Endothelial cell of umbilical vein (primary cell): ENCODE results near the gene SORCS2. TPM values are rescaled to one million over a fixed set of nuclear protein-coding genes. Genes with fewer than 3 reads are reported as not detected.

Source experiments
- BruUV-seq: library from RNA; stranded (reverse); fragments of 400-500 nt; replicated peaks from 2 replicates; lab custom pipeline; 2021; lab: Mats Ljungman, UMichigan
- CTCF ChIA-PET: fragments of 300-600, 350-600 bp; sonication (Branson Sonifier 250); formaldehyde crosslinking; loops from one replicate; lab custom pipeline; 2021; ENCODE audit warnings: antibody characterized with exemption, inconsistent platforms; lab: Charles Lee
- POLR2A ChIA-PET: fragments of 300-600, 350-600 bp; sonication (Branson Sonifier 250); formaldehyde crosslinking; loops from one replicate; lab custom pipeline; 2021; ENCODE audit warnings: antibody characterized with exemption, inconsistent platforms; lab: Charles Lee
- DNase-seq: peaks from one replicate; pipeline ENCODE4 v3.0.0-alpha.2; 2011; ENCODE audit warnings: low read depth, low spot score
- FAIRE-seq: peaks from 2 replicates; lab custom pipeline; 2011; peaks lifted over from hg19 to GRCh38; lab: Jason Lieb, UNC
- H2AFZ ChIP-seq: 2 replicates; pipeline ENCODE4 v1.6.0; 2012; ENCODE audit warnings: low read depth, low read length, control low read depth, inconsistent platforms
- H3K27ac ChIP-seq: 2 replicates; pipeline ENCODE4 v1.5.1; 2011; ENCODE audit warnings: low read depth, mild to moderate bottlenecking, control low read depth, low read length, moderate library complexity; ENCODE audit not compliant: insufficient read depth
- H3K27me3 ChIP-seq, 2 experiments: 2 replicates each; pipeline versions ENCODE4 v1.6.0 to v1.6.1; 2011; ENCODE audit warnings: low read length in 2 of 2, mixed read lengths in 1 of 2; ENCODE audit not compliant: control insufficient read depth in 2 of 2, insufficient read depth in 2 of 2
- H3K36me3 ChIP-seq, 2 experiments: 2 replicates in 1 of 2; 3 replicates in 1 of 2; pipeline ENCODE4 v1.5.1; 2011; ENCODE audit warnings: low read length in 2 of 2, mild to moderate bottlenecking in 1 of 2, moderate library complexity in 1 of 2; ENCODE audit not compliant: control insufficient read depth in 2 of 2, insufficient read depth in 2 of 2; ENCODE audit errors: extremely low read depth in 1 of 2
- H3K4me1 ChIP-seq: 3 replicates; pipeline ENCODE4 v1.5.1; 2011; ENCODE audit warnings: mild to moderate bottlenecking, low read length; ENCODE audit not compliant: control insufficient read depth, insufficient read depth; ENCODE audit errors: extremely low read depth
- H3K4me2 ChIP-seq: 2 replicates; pipeline ENCODE4 v1.6.1; 2011; ENCODE audit warnings: low read length, control low read depth, mixed read lengths; ENCODE audit not compliant: insufficient read depth
- H3K4me3 ChIP-seq, 3 experiments: fragments of 200-600 bp in 1 of 3; sonication (generic), shearing (Covaris generic) in 1 of 3; replicated peaks in 1 of 3; 2 replicates each; pipeline ENCODE4 v1.5.1; 2011 to 2016; ENCODE audit warnings: control low read depth in 3 of 3, low read length in 3 of 3, mild to moderate bottlenecking in 2 of 3, inconsistent platforms in 1 of 3, low read depth in 1 of 3, moderate library complexity in 1 of 3; ENCODE audit not compliant: insufficient read depth in 1 of 3
- H3K79me2 ChIP-seq: 2 replicates; pipeline ENCODE4 v1.6.0; 2012; ENCODE audit warnings: low read length, inconsistent platforms; ENCODE audit not compliant: control insufficient read depth, insufficient read depth
- H3K9ac ChIP-seq: replicated peaks from 2 replicates; pipeline ENCODE3; 2011; ENCODE audit warnings: low read length, control low read depth; ENCODE audit not compliant: insufficient read depth; ENCODE audit errors: extremely low read depth
- H3K9me1 ChIP-seq: replicated peaks from 3 replicates; pipeline ENCODE4 v1.6.0; 2011; ENCODE audit warnings: mild to moderate bottlenecking, low read length; ENCODE audit not compliant: control insufficient read depth, insufficient read depth; ENCODE audit errors: extremely low read depth
- H3K9me3 ChIP-seq: replicated peaks from 2 replicates; pipeline ENCODE4 v1.5.1; 2012; ENCODE audit warnings: low read length, inconsistent platforms; ENCODE audit not compliant: control insufficient read depth, insufficient read depth
- H4K20me1 ChIP-seq: replicated peaks from 2 replicates; pipeline ENCODE3; 2011; ENCODE audit warnings: mild to moderate bottlenecking, low read length; ENCODE audit not compliant: control insufficient read depth, insufficient read depth; ENCODE audit errors: extremely low read depth
- EZH2 ChIP-seq: IDR thresholded peaks from 2 replicates; pipeline ENCODE4 v1.6.1; 2012; ENCODE audit warnings: borderline replicate concordance, low read depth, mild to moderate bottlenecking, moderate library complexity, low read length, inconsistent platforms; ENCODE audit not compliant: severe bottlenecking
- FOS ChIP-seq: IDR thresholded peaks from 2 replicates; pipeline ENCODE4 v1.6.1; 2011; ENCODE audit warnings: mild to moderate bottlenecking, low read length, moderate library complexity, borderline replicate concordance; ENCODE audit not compliant: insufficient read depth
- GATA2 ChIP-seq: IDR thresholded peaks from 2 replicates; pipeline ENCODE4 v1.7.0; 2011; ENCODE audit warnings: low read depth, mild to moderate bottlenecking, moderate library complexity, mixed read lengths, low read length; ENCODE audit not compliant: insufficient read length, insufficient read depth
- JUN ChIP-seq: IDR thresholded peaks from 2 replicates; pipeline ENCODE4 v1.6.1; 2011; ENCODE audit warnings: borderline replicate concordance, low read depth; ENCODE audit not compliant: insufficient read length, insufficient read depth
- MAX ChIP-seq: IDR thresholded peaks from 2 replicates; pipeline ENCODE4 v1.6.1; 2011; ENCODE audit not compliant: insufficient read depth, insufficient read length
- MYC ChIP-seq: IDR thresholded peaks from one replicate; pipeline ENCODE4 v1.6.1; 2011; ENCODE audit warnings: mild to moderate bottlenecking, low read depth, low read length
- POLR2A ChIP-seq: IDR thresholded peaks from 2 replicates; pipeline ENCODE4 v1.6.1; 2012; ENCODE audit warnings: low read depth, mild to moderate bottlenecking, control low read depth, low read length
- POLR2AphosphoS5 ChIP-seq: IDR thresholded peaks from 2 replicates; pipeline ENCODE4 v1.6.1; 2012; ENCODE audit warnings: low read depth, mild to moderate bottlenecking, control low read depth, low read length, moderate library complexity; ENCODE audit not compliant: insufficient read depth
- dilution Hi-C: fragments of 300-500 bp; cut with MboI; formaldehyde crosslinking; loops from one replicate; pipeline ENCODE4 v1.15.0; 2019; ENCODE audit warnings: low sequenced_read_pairs; ENCODE audit not compliant: extremely low pct_ligation_motif_present
- intact Hi-C: fragments of 100-400 bp; cut with micrococcal nuclease; formaldehyde crosslinking; loops from one replicate; pipeline ENCODE4 v1.10.0; 2022
- polyA plus RNA-seq, 4 experiments: library from polyadenylated mRNA; depleted of rRNA in 3 of 4; stranded (reverse) in 3 of 4; unstranded in 1 of 4; fragments of >200 nt; gene quantifications; 2 replicates each; pipeline versions ENCODE4 v1.2.1 to v1.2.3, GENCODE V29; 2011 to 2012; ENCODE audit warnings: missing spikeins in 1 of 4
- total RNA-seq: library from RNA; stranded (reverse); gene quantifications from 2 replicates; pipeline ENCODE4 v1.2.3, GENCODE V29; 2021
- TF ChIP-seq, protein P1 (sequence below), 2 donors: IDR thresholded peaks; 1 replicate in 1 of 2; 2 replicates in 1 of 2; pipeline ENCODE4 v1.5.1; 2011; ENCODE audit warnings: low read length in 2 of 2, mild to moderate bottlenecking in 2 of 2, moderate library complexity in 2 of 2, control low read depth in 1 of 2, inconsistent platforms in 1 of 2, low read depth in 1 of 2; ENCODE audit not compliant: insufficient read depth in 1 of 2; ENCODE audit errors: extremely low read depth in 1 of 2

SORCS2 gene
- total and polyA plus RNA-seq, 2 donors (not counting 3 experiments of a cell fraction or from before 2014, with no cell fraction given), result not detected

- no peaks in the 10 kb centered on the region for H4K20me1 ChIP-seq
- no peak overlapping the region for H3K4me2 ChIP-seq
- FAIRE-seq (no peak), DNase-seq (no peak)
- TF ChIP-seq MAX (no peak), POLR2AphosphoS5 (no peak), MYC (no peak), GATA2 (no peak), EZH2 (no peak), JUN (no peak), FOS (no peak), POLR2A (no peak)
- TF ChIP-seq, protein P1, sequence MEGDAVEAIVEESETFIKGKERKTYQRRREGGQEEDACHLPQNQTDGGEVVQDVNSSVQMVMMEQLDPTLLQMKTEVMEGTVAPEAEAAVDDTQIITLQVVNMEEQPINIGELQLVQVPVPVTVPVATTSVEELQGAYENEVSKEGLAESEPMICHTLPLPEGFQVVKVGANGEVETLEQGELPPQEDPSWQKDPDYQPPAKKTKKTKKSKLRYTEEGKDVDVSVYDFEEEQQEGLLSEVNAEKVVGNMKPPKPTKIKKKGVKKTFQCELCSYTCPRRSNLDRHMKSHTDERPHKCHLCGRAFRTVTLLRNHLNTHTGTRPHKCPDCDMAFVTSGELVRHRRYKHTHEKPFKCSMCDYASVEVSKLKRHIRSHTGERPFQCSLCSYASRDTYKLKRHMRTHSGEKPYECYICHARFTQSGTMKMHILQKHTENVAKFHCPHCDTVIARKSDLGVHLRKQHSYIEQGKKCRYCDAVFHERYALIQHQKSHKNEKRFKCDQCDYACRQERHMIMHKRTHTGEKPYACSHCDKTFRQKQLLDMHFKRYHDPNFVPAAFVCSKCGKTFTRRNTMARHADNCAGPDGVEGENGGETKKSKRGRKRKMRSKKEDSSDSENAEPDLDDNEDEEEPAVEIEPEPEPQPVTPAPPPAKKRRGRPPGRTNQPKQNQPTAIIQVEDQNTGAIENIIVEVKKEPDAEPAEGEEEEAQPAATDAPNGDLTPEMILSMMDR (IDR thresholded peaks at IDR 0.05; ENCODE audit: extremely low read depth in 1 of 2, insufficient read depth in 1 of 2, low read depth in 1 of 2, low read length in 2 of 2), result no peak
- H3K4me1 ChIP-seq, result no peaks in the 10 kb centered on the region
- no peak overlapping the region for H2AFZ ChIP-seq
- H3K9me3 ChIP-seq, result no peaks in the 10 kb centered on the region
- dilution Hi-C loops (no loop called here), intact Hi-C loops (no loop called here)
- no peaks in the 10 kb centered on the region for H3K9me1 ChIP-seq
- POLR2A ChIA-PET, result no interaction called here
- BruUV-seq, result no TSS peak
- H3K9ac ChIP-seq, result no peak overlapping the region
- no peaks in the 10 kb centered on the region for H3K27me3 ChIP-seq
- H3K79me2 ChIP-seq, result no peaks in the 10 kb centered on the region
- CTCF ChIA-PET, result no interaction called here
- no peak overlapping the region for H3K4me3 ChIP-seq
- H3K27ac ChIP-seq, result no peak overlapping the region
- H3K36me3 ChIP-seq, result no peaks in the 10 kb centered on the region
Observed at GRCh38 chr4:7677799-7678301, 485.5 kb downstream of the SORCS2 start.
